Activated T-helper 1 cell treated with anti-CD3 and anti-CD28 coated beads, Interleukin-2, amount 50 U/mL, for 16 hours (primary cell): Measurements from ENCODE around the gene MAGI2.

Experiments used
- DNase-seq, 2 donors: peaks; one replicate each; pipeline ENCODE4 v3.0.0-alpha.2; 2020; ENCODE audit warnings: low read depth in 1 of 2, low spot score in 1 of 2

MAGI2 gene

DNA sequence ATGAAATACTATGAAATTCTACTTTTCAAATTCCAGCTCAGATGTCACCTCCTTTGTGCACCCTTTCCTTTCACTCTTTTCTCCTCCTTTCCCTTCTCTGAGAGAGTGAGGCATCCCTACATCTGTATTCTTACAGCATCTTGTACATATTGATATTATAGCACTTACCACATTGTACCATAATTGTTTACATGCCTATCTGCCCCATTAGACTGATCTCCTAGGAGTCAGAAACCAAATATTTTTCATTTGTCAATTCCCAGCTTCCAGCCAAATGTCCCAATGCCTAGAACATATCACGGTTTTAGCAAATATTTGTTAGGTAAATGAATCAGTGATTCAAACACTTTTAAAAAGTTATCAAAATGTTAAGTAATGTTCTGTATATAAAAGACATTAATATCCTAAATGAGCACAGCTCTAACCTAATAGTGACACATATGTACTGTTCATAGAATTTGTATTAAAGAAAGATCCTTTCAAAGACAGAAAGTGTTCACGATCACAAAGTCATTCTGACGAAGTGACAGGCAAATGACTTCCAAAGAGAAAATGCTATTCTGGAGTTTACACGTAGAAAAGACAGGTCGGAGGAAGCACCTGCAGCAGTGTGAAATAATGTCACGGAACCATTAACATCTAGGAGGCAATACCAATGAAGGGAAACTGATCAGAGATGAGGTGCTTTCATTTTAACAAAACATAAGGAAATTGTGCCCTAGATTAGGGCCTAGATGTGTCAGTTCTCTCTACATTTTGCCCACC is 774.2 kb downstream of the MAGI2 start:
- no peak for DNase-seq

DNA sequence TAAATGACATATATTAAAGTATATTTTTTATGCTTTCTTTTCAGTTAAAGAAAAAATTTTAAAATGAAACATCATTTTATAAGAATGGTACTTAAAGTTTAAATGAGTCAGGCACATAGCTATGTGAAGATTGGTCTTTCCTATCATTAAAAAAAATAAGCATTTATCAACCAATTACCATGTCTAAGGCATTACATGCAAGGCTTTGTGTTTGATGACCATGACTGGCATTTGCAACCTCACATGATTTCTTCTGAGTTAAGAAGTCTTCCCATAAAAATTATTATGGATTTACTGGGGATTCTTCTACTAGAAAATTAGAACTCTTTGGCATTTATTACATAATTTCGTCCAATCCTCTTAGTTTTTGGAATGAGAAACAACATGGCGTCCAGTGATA is 776.1 kb downstream of the MAGI2 start:
- DNase-seq, result no peak

DNA sequence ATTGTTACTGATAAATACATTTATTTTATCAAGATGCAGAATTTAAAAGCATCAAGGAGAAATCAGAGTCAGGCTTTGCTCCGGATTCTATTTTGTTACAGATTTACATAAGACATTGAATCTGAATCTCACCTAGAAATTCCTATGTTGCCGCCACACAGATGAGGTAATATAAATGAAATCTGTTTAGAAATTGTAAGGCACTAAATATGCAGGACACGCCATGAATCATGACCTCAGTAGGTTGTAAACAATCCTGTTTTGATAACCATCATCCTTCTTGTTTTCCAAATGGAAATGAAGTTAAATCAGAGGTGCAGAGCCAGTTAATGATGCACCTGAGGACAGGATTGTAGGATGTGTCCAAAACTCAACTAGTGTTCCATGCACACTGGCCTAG is 778.0 kb downstream of the MAGI2 start:
- no peak for DNase-seq

DNA sequence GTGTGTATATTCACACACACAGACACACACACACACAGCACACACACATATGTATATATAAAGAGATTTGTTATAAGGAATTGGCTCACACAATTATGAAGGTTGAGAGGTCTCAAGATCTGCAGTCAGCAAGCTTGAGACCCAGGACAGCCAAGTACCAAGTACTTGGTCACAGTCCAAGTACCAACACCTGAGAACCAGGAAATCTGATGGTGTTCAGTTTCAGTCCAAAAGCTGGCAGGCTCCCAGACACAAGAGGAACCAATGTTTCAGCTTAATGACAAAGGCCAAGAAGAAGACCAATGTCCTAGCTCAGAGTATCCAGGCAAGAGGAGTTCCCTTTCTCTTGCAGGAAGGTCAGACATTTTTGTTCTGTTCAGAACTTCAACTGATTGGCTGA is 780.2 kb downstream of the MAGI2 start:
- no peak for DNase-seq

DNA sequence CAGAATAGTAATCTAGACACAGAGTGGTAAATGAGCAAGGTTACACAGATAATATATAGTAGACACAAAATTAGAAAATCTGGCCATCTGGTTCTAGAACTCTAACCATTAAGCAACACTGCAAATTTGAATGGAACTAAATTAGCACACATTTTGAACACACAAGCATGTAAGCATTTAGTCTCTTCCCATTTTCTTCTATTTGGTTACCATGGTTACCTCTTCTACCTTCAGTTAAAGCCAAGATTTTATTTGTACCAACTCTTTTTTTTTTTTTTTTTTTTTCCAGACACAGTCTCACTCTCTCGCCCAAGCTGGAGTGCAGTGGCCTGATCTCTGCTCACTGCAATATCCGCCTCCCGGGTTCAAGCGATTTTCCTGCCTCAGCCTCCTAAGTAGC is 790.5 kb downstream of the MAGI2 start:
- DNase-seq, result no peak

DNA sequence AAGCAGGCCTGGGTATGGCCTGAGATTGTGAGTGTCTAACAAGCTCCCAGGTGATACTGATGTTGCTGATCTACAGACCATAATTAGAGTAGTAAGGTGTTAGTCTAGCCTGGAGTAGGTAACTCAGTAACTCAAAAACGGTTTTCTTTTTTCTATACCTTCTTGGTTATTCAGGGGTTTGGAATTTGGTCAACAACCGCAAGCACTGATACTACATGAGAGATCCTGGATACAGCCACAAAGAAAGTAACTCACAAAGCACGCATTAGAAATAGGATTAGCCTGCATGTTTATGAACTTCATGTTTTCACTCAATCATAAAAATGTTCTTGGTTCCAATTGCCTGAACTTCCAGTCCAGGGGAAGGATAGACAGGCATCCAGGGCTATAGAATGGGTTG is 803.5 kb downstream of the MAGI2 start:
- no peak for DNase-seq

DNA sequence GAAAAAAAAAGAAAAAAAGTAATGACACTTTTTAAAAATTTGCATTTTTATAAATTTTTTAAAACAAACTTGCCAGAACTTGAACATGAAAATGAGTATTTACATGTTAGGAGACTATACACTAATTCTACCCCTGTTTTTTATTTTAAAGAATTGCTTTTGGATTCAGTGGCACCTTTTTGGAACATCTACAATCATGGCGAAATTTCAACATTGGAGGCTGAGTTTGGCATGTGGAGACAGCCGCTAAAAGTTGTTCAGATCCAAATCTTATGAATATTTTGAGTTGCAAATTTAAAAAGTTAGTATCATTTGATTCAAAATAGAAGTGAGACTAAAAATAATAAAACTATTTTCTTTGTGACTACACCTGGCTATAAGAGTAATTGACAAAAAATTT is 804.2 kb downstream of the MAGI2 start:
- no peak for DNase-seq

DNA sequence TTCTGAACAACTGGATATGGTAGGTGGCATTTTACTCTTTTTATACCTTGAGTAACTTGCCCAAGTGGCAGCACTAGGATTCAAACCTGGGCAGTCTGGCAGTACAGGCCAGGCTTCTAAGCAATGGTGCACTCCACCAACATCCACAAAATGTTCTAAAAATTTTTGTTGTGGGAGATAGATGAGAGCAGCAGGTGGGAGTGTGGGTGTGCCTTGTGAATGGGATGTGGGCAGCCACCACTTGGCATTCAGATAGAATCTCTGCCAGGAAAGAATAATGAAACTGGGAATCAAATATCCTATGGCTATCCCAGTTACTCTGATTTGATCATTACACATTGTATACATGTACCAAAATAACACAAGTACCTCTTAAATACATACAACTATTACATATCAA is 810.7 kb downstream of the MAGI2 start:
- DNase-seq, result no peak

DNA sequence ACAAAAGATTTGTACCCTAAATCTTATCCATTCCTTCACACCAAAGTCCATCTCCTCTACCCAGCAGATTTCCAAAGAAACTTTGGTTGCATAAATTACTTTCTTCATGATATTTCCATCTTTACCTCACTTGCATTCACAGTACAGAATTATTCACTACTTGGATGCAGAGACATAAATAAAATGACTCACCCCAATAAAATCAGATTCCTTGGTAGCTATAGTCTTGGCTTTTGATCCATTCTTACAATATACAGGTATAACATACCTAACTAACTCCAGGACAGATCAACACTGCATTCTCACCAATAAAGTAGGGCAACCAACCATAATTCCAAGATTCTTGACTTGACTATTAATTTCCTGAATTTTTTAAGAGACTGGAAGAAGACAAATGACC is 815.1 kb downstream of the MAGI2 start:
- no peak for DNase-seq

DNA sequence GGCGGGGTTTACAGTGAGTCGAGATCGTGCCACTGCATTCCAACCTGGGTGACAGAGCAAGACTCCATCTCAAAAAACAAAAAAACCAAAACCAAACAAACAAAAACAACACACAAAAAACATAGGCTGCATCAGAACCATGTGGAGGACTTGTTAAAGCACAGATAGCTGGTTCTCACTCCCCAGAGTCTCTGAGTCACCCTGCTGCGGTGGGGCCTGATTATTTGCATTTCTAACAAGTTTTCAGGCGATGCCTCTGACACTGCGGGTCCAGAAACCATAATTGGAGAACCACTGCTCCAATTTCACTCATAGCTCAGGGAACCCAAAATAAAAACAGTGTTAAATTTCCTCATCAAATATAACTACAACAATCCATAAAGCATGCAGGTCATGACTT is 816.7 kb downstream of the MAGI2 start:
- no peak for DNase-seq

DNA sequence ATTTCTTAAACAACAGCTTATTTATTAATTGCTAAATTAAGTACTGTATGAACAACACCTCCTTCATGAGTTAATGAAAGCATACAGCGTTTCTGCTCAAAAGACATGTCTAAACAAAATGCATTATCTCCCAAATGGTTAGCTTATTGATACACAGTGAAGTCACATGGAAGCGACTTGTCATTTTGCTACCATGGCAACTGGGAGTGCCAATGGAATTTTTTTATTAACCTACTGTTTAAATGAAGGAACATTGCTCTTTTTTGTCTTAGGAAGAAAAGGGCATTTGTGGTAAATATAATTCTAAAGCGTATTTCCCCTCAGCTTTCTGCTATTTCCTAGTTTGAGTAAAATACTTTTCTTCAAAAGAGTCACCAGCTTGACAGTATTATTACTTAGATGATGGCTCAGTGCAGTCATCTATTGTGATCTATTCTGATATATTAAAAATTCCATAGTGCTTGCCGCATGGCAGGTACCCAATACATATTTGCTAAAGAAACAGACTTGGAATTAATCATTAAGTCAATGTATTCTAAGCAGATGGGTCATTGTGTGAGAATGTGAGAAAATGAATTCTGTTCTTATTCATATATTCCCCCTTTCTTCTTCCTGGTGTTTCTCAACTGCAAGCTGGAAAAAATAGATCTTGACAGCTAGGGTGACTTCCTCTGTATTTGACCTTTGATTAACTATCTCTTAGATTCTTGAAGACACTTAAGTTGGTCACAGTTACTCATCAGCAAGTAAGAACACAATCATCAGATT is 818.3 kb downstream of the MAGI2 start:
- no peak for DNase-seq

DNA sequence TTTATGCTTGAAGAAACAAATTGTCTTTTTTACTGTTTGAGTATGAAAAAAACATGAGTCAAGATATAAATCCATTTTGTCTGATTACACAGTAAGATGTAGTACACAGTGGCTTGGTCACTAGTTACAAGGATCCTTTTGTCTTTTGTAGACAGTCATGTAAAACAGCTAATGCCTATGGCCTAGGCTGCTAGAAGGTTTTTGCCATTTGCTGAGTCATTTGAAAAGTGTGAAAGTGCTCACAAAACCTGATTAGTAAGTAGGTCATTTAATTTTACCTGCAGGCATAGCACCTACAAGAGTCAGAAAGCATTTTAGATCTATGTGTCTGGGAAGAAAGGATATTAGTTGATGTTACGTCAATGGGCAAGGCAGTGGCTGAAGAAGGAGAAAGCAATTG is 819.4 kb downstream of the MAGI2 start:
- no peak for DNase-seq

DNA sequence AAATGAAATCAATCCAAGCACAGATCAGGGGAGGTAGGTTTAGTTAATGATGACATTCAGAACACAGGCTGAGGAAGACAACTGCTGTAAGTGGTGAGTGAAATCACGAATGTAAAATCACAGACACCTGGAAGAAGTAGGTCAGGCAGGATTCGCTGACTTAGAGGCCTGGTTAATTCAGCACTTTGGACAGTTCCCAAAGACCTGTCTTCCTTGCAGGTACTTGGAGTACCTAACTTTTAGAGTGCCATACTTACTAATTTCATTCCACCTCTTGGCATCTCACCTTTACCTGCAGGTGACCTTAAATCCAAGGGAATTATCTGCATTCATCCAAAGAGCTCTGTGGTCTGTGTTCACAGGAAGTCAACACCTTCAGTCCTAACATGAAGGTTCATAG is 832.5 kb downstream of the MAGI2 start:
- DNase-seq, result no peak

DNA sequence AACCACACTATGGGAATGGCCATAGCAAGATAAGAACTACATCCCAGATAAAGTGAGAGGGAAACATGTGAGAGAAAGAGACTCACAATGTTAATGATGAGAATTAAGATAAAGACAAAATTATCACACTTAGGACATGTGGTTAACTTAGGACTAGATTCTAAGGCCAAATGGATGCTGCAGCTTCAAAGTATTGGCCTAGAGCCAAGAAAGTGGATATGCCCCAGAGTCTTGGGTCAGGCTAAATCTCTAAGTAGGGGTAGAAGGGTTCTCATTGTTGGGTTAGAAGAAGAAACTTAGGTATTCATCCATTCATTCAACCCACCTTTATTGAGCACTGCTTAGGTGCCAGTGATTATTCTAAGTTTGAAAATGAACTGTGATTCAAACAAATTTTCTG is 836.9 kb downstream of the MAGI2 start:
- no peak for DNase-seq

DNA sequence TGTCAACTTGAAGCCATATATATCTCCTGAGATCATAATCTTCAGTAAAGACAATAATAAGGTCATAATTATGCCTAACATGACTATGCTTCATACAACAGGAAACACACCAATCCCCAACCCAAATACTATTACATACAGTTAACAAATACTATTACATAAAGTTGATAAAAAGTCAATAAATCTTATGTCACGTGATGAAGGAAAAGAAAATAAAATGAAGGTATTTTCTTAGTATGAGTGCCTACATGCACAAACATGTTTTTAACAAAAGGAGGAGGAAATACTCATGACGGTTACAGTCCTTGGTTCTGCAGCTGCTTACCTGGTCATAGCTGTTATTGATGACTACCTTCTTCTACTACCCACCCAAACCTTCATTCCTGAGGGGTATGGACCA is 844.2 kb downstream of the MAGI2 start:
- DNase-seq, result no peak

DNA sequence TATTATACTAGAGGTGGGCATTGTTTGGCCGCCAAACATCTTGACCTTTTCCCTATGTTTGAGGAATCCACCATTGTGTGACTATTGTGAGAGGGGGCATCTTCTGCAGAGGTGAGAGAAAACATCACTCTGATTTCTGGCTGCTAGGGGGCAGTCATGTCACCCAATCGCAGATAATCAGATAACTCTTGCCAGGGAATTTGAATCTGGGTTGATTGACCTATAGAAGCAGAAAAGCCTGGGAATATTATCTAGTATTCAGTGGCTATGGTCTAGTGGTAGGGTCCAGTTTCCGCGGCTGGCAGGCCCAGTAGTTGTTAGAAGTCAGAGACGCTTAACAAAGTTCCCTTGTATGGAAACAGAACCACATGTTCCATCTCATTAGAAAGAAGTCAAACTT is 846.4 kb downstream of the MAGI2 start:
- DNase-seq, result no peak

DNA sequence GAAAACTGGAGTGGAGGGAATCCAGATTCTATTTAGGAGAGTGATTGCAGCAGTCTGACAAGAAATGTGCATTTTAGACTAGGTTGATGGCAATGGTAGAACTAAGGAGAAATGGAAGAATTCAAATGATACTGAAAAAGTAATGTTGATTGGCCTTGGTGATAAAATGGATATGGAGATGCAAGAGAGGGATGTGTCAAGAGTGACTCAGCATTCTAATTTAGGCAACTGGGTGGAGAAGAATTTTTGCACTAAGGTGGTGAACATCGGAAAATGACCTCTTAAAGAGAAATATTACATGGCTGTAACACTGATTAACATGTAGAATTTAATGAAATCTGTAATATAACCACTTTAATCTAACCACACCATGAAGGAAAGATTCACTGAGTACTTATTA is 848.3 kb downstream of the MAGI2 start:
- no peak for DNase-seq

DNA sequence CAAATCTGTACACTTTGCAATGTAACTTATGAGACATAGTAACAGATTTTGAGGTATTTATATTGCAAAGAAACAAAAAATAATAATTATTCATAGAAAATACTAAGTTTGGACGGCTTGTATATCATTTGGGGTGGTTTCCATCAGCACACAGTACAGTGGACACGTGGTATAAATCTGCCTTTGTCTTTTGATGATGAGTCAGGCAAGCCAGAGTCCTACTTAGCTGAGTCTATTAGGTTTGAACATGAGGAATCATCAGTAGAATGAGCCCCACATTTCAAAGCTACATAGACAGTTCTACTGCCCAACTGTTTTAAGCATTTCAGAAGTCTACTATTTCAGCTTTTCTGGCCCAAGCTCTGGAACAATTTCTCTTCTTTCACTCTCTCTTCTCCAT is 851.7 kb downstream of the MAGI2 start:
- no peak for DNase-seq

DNA sequence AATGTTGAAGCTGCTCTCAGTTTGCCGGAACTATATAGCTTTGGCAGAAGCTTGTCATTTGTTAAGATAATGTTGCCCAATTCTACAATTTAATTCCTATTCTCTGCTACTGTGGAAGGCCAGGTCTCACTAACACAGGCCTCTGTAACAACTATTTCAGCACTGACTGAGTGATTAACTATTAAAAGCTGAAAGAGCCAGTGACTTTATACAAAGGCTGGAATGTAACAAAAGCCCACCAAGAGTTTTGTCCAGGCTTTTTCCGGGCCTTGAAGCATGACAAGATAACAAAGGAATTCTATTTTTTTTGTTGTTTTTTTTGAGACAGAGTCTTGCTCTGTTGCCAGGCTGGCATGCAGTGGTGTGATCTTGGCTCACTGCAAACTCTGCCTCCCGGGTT is 859.3 kb downstream of the MAGI2 start:
- DNase-seq, result no peak

DNA sequence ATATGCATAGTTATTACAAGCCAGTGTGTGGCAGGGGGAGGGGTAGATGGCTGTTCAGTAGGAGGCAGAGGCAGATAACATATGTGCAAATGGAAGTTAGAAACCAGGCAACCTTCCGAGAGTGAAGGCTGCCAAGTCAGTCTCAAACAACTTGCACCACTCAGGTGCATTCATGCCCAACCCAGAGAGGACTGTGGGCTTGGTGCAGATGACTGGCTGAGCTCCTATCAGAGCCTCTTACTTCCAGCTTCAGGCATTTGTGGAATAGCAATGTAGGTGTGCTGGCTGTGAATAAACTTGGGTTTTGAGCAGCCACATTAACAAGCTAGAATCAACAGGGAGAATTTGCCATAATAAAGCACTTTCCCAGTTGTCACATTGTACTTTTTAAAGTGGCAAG is 865.1 kb downstream of the MAGI2 start:
- DNase-seq, result no peak

DNA sequence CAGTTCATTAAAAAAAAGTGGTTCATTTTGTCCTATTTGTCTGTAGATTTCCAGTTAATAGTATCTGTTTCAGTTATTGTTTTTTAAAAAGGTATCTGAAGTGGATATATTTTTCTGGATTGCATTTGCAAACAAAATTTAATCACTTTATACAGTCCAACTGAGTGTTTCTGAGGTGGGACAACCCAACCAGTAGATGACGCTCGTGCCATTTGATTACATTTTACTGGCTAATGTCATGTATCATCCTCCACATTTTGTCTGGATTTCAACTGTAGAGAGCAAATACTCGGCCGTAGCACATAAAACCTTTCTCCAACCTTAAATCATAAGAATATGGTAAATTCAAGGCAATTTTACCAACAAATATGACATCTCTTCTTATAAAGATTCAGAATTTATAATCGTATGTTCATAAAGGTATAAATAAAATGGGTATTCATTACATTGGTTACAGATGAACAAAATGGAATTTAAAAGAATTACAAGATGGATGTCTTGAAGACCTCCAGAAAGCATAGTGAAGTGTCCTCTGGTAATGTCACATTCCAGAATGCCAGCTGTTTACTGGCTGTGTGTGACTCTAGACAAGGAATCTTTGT is 865.9 kb downstream of the MAGI2 start:
- DNase-seq, result no peak

DNA sequence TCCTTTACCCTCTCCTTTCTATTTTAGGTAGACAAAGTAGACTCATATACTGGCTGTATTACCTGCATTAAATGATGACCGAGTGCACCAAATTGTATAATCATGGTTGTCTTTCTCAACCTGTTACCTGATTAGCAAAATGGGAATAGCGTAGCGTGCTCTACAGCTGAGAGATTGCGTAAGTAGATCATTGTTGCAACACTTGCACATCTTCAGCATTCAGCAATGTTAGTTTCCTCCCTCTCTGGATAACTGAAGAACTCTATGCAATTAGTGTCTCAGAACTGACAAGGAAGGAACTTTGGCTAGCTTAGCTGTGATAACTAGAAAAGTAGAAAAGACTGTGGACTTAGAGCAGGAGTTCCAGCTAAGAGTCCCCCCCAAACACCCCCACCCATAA is 867.5 kb downstream of the MAGI2 start:
- DNase-seq, result no peak

DNA sequence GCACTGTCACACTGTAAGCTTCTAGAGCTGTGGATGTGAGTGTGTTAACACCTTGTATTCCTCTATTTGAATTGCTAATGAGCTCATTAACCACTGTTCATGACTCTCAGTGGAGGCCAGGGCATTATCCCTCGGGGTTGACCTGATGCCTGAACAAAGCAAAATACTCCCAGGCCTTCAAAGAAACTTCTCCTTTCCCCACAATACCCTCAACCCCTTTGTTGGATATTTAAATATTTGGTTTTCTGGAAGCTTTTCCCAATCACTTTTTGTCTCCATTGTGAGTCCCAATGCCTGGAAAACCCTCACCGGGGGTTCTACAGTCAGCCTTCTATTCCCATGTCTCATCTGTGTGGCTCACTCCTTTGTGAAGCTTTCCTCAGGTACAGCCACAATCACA is 874.8 kb downstream of the MAGI2 start:
- DNase-seq, result no peak
